Fibroblast of pulmonary artery (primary cell): ENCODE measurements around the gene PPIL4.
A peak's percentile ranks its signal among the peaks of the same experiment; 100 is the strongest.

Experiments
- DNase-seq: peaks from one replicate; pipeline ENCODE4 v3.0.0-alpha.2; 2010; ENCODE audit warnings: low read depth
- H3K4me3 ChIP-seq: replicated peaks from 2 replicates; pipeline ENCODE4 v1.5.1; 2011; ENCODE audit warnings: low read depth, mild to moderate bottlenecking, control low read depth, low read length, moderate library complexity
- TF ChIP-seq, protein P1 (sequence below): IDR thresholded peaks from 2 replicates; pipeline ENCODE4 v1.5.1; 2011; ENCODE audit warnings: mild to moderate bottlenecking, control low read depth, low read length, inconsistent platforms; ENCODE audit errors: missing control alignments

The PPIL4 gene

DNA sequence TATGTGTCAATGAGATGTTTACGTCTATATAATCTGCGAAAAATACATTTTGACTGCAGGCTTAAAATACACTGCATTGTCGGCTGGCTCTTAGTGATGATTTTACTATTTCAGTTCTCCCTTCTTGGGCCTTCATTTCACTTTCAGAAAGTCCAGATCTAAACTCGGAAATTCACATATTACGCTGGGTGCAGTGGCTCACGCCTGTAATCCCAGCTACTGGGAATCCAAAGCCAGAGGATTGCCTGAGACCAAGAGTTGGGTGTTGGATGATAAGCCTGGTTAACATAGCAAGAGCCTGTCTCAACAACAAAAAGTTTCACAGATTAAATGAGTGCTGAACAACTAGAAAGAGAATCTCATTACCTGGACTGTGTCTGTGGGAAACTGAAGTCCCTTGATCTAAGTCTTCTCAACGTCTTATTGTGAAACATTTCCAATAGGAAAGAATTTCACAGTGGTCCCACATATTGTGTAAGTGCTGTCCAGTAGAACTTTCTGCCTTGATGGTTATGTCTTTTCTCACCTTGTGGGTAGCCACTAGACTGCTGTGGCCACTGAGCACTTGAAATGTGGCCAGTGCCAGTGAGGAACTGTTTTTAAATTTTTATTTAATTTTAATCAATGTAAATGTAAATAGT lies 22.2 kb upstream of the PPIL4 start:
- H3K4me3 ChIP-seq: no peak overlapping the region
- TF ChIP-seq, protein P1, sequence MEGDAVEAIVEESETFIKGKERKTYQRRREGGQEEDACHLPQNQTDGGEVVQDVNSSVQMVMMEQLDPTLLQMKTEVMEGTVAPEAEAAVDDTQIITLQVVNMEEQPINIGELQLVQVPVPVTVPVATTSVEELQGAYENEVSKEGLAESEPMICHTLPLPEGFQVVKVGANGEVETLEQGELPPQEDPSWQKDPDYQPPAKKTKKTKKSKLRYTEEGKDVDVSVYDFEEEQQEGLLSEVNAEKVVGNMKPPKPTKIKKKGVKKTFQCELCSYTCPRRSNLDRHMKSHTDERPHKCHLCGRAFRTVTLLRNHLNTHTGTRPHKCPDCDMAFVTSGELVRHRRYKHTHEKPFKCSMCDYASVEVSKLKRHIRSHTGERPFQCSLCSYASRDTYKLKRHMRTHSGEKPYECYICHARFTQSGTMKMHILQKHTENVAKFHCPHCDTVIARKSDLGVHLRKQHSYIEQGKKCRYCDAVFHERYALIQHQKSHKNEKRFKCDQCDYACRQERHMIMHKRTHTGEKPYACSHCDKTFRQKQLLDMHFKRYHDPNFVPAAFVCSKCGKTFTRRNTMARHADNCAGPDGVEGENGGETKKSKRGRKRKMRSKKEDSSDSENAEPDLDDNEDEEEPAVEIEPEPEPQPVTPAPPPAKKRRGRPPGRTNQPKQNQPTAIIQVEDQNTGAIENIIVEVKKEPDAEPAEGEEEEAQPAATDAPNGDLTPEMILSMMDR: no peak
- DNase-seq: no peak

- DNase-seq: no peak
- H3K4me3 ChIP-seq: peak overlapping the region; percentile 88
- TF ChIP-seq, protein P1: no peak
Observed at GRCh38 chr6:149567194-149567586, 21.3 kb upstream of the PPIL4 start.

DNA sequence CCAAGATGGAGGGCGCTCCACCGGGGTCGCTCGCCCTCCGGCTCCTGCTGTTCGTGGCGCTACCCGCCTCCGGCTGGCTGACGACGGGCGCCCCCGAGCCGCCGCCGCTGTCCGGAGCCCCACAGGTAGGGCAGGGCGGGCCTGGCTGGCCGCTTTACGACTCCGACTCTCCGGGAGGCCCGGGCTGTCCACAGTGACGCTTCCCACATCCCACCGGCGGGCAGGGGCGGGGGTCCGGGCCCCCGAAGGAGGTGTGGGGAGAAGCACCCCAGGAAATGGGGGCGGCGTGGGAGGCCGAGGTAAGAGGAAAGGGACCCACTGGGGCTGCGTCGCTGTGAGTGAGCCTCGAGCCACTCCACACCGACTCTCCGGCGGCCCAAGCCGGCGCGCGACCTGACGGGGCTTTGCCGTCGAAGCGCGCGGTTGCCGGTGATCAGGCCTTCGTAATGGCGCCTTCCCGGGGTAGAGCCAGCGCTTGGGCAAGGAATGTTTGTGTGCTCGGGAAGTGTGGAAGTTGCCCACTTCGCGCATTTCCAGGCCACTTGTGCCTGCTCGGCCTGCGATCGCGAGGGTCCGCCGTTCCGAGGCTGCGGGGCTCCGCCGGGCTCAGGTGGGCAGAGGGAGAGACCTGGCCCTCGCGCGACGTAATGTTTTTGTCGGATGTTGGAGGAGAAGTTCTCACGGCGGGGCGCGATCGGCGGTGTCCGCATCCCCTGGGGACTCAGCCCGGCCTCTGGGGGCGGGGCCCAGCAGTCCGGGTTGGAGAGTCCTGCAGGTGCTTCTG lies 20.8 kb upstream of the PPIL4 start:
- TF ChIP-seq, protein P1: no peak
- peak overlapping the region; percentile 88 for H3K4me3 ChIP-seq
- peak; percentile 36 for DNase-seq

- peak within 1 kb of the TSS; percentile 88 for H3K4me3 ChIP-seq
- TF ChIP-seq, protein P1: peak; percentile 67
- peak; percentile 96 for DNase-seq
Observed at GRCh38 chr6:149565527-149566409, 19.9 kb upstream of the PPIL4 start, which contains the start of gene GINM1. Gene GINM1 (plus strand): TSS chr6:149566375. CDS start chr6:149566415, 40 bp downstream.

DNA sequence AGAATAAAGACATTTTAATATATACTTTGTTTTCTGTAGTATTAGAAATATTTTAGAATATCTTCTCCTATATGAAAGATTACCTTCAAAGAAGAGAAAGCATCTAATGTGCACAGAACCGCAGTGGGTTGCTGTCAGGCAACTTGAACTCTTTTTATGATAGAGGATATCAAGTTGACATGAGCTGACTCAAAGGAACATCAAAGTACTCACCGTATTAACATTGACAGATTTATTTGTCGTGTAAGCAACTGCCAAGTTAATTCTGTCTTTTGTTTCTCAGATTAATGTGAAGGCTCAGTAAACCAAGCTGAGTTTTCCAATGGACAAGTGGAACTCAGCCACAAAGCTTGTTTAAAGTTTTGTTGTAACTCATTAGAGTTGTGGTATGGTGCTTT lies 18.1 kb upstream of the PPIL4 start:
- H3K4me3 ChIP-seq: no peak overlapping the region
- no peak for DNase-seq
- TF ChIP-seq, protein P1: no peak

DNA sequence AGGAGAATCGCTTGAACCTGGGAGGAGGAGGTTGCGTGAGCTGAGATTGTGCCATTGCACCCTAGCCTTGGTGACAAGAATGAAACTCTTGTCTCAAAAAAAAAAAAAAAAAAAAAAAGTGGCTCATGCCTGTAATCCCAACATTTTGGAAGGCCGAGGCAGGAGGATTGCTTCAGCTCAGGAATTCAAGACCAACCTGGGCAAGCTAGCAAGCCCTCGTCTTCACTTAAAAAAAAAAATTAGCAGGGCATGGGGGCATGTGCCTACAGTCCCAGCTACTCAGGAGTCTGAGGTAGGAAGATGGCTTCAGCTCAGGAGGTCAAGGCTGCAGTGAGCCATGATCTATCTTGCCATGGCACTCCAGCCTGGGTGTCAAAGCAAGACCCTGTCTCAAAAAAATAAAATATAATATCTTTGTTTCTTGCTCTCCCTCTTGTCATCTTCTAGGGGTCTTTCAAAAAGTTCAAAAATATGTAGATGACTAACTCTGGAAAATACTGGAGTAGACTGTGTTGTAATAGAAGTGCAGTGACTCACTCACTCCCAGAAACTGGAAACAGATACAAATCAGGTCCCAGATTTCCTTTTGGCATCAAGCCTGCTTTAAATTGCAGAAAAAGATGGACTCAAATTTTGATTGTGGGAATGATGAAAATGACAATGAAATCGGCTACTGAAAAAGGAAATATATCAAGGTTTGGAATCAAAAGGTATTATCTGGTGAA lies 17.5 kb upstream of the PPIL4 start:
- H3K4me3 ChIP-seq: no peak overlapping the region
- peak; percentile 78 for DNase-seq
- TF ChIP-seq, protein P1: no peak
